Measurements from ENCODE around the gene ITIH3. TPM values are rescaled to one million over a fixed set of nuclear protein-coding genes. Genes with fewer than 3 reads are reported as not detected.

ITIH3 gene
- total RNA-seq, 2 donors from 2014 or later, result not detected

- Mint-ChIP-seq H3K4me1 (peaks cover 19% of the 10 kb centered on the region), H3K4me3 (no peak overlapping the region), H3K36me3 (ENCODE audit: low read depth) (peaks cover 4% of the 10 kb centered on the region), H3K9me3 (no peaks in the 10 kb centered on the region), H3K27ac (peak overlapping the region; percentile 87), H3K27me3 (ENCODE audit: insufficient read depth) (no peaks in the 10 kb centered on the region)
- peak overlapping the region; percentile 23 for H3K4me3 ChIP-seq (ENCODE audit: low read length)
- no peaks in the 10 kb centered on the region for H3K9me3 ChIP-seq (ENCODE audit: control insufficient read depth, low read length)
- H3K36me3 ChIP-seq (ENCODE audit: control insufficient read depth, insufficient read depth, low read length), result no peaks in the 10 kb centered on the region
- no peaks in the 10 kb centered on the region for H3K27me3 ChIP-seq (ENCODE audit: control insufficient read depth, insufficient read depth, low read length, poor library complexity, severe bottlenecking)
- 90 to 92% methylated on average over 6 to 8 of the region's 8 CpGs for WGBS, 2 experiments (ENCODE audit: insufficient coverage in 1 of 2, insufficient read length in 1 of 2)
- no peak for TF ChIP-seq CTCF (conservative IDR thresholded peaks at IDR 0.05)
- DNase-seq, result no peak
- peaks cover 10% of the 10 kb centered on the region for H3K4me1 ChIP-seq (ENCODE audit: control insufficient read depth, insufficient read depth, low read length)
- no peak overlapping the region for H3K9ac ChIP-seq (ENCODE audit: extremely low read depth, low read length, poor library complexity, severe bottlenecking)
- H3K27ac ChIP-seq (ENCODE audit: low read depth, low read length), result peak overlapping the region; percentile 63
Measured at GRCh38 chr3:52838561-52839267, 44.1 kb downstream of the ITIH3 start.

GRCh38 chr3:52839268-52839575 lies 44.6 kb downstream of the ITIH3 start:
- H3K4me1 ChIP-seq (ENCODE audit: control insufficient read depth, insufficient read depth, low read length), result peaks cover 10% of the 10 kb centered on the region
- DNase-seq, result no peak
- Mint-ChIP-seq H3K36me3 (ENCODE audit: low read depth) (peaks cover 4% of the 10 kb centered on the region), H3K27me3 (ENCODE audit: insufficient read depth) (no peaks in the 10 kb centered on the region), H3K27ac (peak overlapping the region; percentile 87), H3K4me3 (no peak overlapping the region), H3K9me3 (no peaks in the 10 kb centered on the region), H3K4me1 (peaks cover 19% of the 10 kb centered on the region)
- no peaks in the 10 kb centered on the region for H3K27me3 ChIP-seq (ENCODE audit: control insufficient read depth, insufficient read depth, low read length, poor library complexity, severe bottlenecking)
- H3K36me3 ChIP-seq (ENCODE audit: control insufficient read depth, insufficient read depth, low read length), result no peaks in the 10 kb centered on the region
- TF ChIP-seq CTCF (conservative IDR thresholded peaks at IDR 0.05), result no peak
- peak overlapping the region; percentile 23 for H3K4me3 ChIP-seq (ENCODE audit: low read length)
- WGBS, 2 experiments (ENCODE audit: insufficient coverage in 1 of 2, insufficient read length in 1 of 2), result 83 to 87% methylated on average over 2 of the region's 2 CpGs
- no peaks in the 10 kb centered on the region for H3K9me3 ChIP-seq (ENCODE audit: control insufficient read depth, low read length)
- peak overlapping the region; percentile 63 for H3K27ac ChIP-seq (ENCODE audit: low read depth, low read length)
- H3K9ac ChIP-seq (ENCODE audit: extremely low read depth, low read length, poor library complexity, severe bottlenecking), result no peak overlapping the region

DNA sequence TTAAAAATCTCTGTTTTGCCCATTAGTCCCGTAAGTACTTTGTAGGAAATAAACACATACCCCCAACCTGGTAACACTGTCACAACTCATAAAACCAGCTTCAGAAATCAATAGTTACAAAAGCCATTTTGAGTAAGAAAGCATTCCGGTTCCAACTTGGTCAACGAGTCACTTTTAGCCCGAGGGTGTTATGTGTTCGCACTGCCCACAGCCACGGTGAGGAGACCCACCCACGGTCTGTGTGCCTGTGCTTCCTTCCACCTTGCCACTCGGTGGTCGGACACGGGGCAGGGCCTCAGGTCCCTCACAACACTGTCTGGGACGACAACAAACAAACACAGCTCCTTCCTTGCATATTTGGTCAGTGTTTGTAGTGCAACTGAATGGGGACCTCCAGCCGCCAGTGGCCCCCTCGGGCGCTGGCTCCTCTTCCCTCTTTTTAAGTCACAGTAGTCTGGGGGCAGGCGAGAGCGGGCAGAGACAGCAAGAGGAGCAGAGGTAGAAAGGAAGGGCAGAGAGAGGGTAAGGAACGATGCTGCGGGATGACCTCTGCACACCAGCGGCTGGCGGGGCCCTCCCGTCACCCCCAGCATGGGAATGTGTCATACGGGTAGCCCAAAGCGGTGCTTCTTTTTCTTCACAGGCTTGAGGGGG lies 45.4 kb downstream of the ITIH3 start:
- no peaks in the 10 kb centered on the region for H3K36me3 ChIP-seq (ENCODE audit: control insufficient read depth, insufficient read depth, low read length)

More for the DNA sequence above, 45.4 kb downstream of the ITIH3 start:
- no peak overlapping the region for H3K27ac ChIP-seq (ENCODE audit: low read depth, low read length)
- DNase-seq, result no peak
- H3K9me3 ChIP-seq (ENCODE audit: control insufficient read depth, low read length), result no peaks in the 10 kb centered on the region
- Mint-ChIP-seq H3K36me3 (ENCODE audit: low read depth) (peaks cover 4% of the 10 kb centered on the region), H3K27me3 (ENCODE audit: insufficient read depth) (no peaks in the 10 kb centered on the region), H3K27ac (peak overlapping the region; percentile 18), H3K4me1 (peaks cover 11% of the 10 kb centered on the region), H3K4me3 (no peak overlapping the region), H3K9me3 (no peaks in the 10 kb centered on the region)
- peaks cover 10% of the 10 kb centered on the region for H3K4me1 ChIP-seq (ENCODE audit: control insufficient read depth, insufficient read depth, low read length)
- WGBS, 2 experiments (ENCODE audit: insufficient coverage in 1 of 2, insufficient read length in 1 of 2), result 92 to 93% methylated on average over 19 to 23 of the region's 23 CpGs
- no peak for TF ChIP-seq CTCF (conservative IDR thresholded peaks at IDR 0.05)
- no peak overlapping the region for H3K4me3 ChIP-seq (ENCODE audit: low read length)
- no peaks in the 10 kb centered on the region for H3K27me3 ChIP-seq (ENCODE audit: control insufficient read depth, insufficient read depth, low read length, poor library complexity, severe bottlenecking)
- no peak overlapping the region for H3K9ac ChIP-seq (ENCODE audit: extremely low read depth, low read length, poor library complexity, severe bottlenecking)

Data from endodermal cell (in vitro differentiated cells).